T-helper 22 cell (primary cell): ENCODE measurements around the gene TEX19.

Source experiments
- DNase-seq: peaks from one replicate; pipeline ENCODE4 v3.0.0-alpha.2; 2020; ENCODE audit warnings: low read depth

The TEX19 gene

GRCh38 chr17:82390860-82391435, 31.9 kb downstream of the TEX19 start:
- no peak for DNase-seq

- no peak for DNase-seq
Measured at GRCh38 chr17:82391496-82392066, 32.5 kb downstream of the TEX19 start.

GRCh38 chr17:82392209-82392920, 33.3 kb downstream of the TEX19 start:
- DNase-seq, result no peak

- DNase-seq, result no peak
Measured at GRCh38 chr17:82392941-82393340, 33.9 kb downstream of the TEX19 start.

- DNase-seq, result no peak
Measured at GRCh38 chr17:82394278-82394677, 35.2 kb downstream of the TEX19 start.

- DNase-seq, result no peak
Measured at GRCh38 chr17:82396601-82397435, 37.8 kb downstream of the TEX19 start.

GRCh38 chr17:82397449-82398335, 38.6 kb downstream of the TEX19 start:
- DNase-seq, result no peak

- no peak for DNase-seq
Measured at GRCh38 chr17:82399041-82399441, 40.0 kb downstream of the TEX19 start.

GRCh38 chr17:82399601-82400101, 40.6 kb downstream of the TEX19 start:
- DNase-seq, result no peak

- no peak for DNase-seq
Measured at GRCh38 chr17:82400206-82400605, 41.2 kb downstream of the TEX19 start.

- no peak for DNase-seq
Measured at GRCh38 chr17:82400830-82401229, 41.8 kb downstream of the TEX19 start.

GRCh38 chr17:82402865-82403264, 43.8 kb downstream of the TEX19 start:
- DNase-seq, result no peak

GRCh38 chr17:82403662-82404660, 44.9 kb downstream of the TEX19 start:
- no peak for DNase-seq

- DNase-seq, result no peak
Measured at GRCh38 chr17:82405051-82405450, 46.0 kb downstream of the TEX19 start.

- no peak for DNase-seq
Measured at GRCh38 chr17:82406131-82406671, 47.2 kb downstream of the TEX19 start.

- DNase-seq, result no peak
Measured at GRCh38 chr17:82407255-82407654, 48.2 kb downstream of the TEX19 start.

- DNase-seq, result no peak
Measured at GRCh38 chr17:82408288-82408937, 49.4 kb downstream of the TEX19 start.

GRCh38 chr17:82408938-82409318, 49.9 kb downstream of the TEX19 start:
- no peak for DNase-seq

GRCh38 chr17:82410014-82410716, 51.1 kb downstream of the TEX19 start:
- DNase-seq, result no peak
